ENCODE results near the gene TMEM117. TPM values are rescaled to one million over a fixed set of nuclear protein-coding genes. Genes with fewer than 3 reads are reported as not detected.

TMEM117 gene
- total RNA-seq, 1 experiment from 2014 or later: 3.7 TPM

DNA sequence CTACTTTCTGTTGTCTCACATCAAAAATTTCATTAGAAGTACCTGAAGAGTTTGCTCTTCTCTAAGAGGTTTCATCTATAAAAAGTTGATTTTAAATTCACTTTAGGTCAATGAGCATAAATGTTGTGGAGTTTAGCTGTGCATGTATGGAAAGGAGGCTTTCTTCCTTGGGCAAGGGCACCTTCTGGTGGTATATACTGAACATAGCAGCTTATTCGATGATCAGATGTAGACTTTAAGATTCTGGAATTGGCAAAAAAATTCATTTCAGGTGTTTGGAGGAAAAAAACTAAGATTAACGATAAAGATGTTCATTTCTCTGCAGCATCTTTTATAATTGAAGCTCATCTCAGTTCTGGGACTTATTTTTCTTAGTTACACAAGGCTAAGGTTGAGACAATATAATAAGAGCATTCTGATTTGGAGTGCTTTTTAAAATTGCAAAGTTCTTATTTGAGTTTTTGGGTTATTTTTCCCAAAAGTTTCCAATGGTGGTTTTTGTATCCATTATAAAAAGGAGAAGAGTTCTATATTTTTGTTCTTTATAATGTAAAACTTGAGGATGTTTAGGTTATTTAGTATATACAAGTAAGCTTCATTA lies 46.8 kb downstream of the TMEM117 start:
- DNase-seq (ENCODE audit: extremely low read depth, low read depth): peak; percentile 56

- DNase-seq (ENCODE audit: extremely low read depth, low read depth): no peak
Observed at GRCh38 chr12:43883311-43883710, 47.4 kb downstream of the TMEM117 start.

DNA sequence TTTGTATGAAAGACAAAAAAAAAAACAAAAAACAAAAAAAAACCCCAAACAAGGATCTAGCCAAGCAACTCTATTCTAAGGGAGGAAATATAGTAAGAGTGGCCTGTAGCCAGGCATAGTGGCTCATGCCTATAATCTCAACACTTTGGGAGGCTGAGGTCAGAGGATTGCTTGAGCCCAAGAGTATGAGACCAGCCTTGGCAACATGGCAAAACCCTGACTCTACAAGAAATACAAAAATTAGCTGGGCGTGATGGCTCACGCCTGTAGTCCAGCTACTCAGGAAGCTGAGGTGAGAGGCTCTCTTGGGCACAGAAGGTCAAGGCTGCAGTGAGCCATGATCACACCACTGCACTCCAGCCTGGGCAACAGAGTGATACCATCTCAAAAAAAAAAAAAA lies 47.9 kb downstream of the TMEM117 start:
- DNase-seq (ENCODE audit: extremely low read depth, low read depth): no peak

DNA sequence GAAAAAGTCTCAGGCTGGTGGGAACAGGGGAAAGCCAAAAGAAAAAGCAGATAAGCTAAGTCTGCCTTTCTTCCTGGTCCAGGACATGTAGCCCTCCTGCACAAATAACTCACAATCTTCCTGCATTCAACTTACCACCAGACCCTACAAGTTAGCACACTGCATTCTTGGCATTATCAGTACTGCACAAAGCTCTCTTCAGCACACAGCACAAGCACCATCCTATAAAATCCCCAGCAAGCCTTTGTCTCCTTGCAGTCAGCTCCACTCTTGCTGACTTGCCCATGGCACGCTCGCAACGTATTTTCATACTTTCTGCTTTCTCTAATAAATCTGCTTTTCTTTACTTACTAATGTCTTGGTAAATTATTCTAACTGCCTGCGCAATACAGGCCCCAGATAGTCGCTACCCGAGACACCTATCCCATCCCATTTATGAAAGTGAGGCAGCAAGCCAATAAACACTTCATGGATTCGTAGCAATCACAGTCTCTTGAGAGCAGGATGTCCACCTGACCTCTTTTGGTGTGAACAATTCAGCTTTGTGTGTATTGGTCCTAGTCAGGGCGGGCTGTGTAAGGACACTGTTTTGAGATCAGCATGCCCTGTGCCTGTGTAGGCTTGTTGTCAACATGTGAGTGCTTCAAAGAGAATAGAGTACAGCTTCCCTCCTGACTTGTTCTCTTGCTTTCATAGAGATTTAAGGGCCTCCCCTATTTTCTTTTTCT lies 49.0 kb downstream of the TMEM117 start:
- DNase-seq (ENCODE audit: extremely low read depth, low read depth): no peak

DNA sequence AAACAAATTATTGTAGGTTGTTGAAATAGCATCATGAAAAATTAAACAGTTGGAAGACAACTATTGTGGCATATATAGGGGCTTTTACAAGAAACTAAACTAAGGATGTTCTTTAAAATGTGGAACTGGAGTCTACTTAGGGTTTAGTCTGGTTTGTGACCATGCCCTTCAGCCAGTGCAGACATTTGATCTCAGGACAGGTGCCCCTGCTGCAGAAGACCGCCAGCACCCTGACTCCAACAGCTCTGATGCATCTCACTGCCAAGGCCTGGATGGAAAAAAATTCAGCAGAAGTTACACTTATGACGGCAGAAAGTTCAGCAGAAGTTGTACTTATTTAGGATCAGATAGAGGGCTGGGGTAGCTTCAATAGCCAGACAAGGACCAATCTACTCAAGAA lies 51.5 kb downstream of the TMEM117 start:
- DNase-seq (ENCODE audit: extremely low read depth, low read depth): no peak

GRCh38 chr12:43891856-43892574 lies 56.1 kb downstream of the TMEM117 start:
- no peak for DNase-seq (ENCODE audit: extremely low read depth, low read depth)

DNA sequence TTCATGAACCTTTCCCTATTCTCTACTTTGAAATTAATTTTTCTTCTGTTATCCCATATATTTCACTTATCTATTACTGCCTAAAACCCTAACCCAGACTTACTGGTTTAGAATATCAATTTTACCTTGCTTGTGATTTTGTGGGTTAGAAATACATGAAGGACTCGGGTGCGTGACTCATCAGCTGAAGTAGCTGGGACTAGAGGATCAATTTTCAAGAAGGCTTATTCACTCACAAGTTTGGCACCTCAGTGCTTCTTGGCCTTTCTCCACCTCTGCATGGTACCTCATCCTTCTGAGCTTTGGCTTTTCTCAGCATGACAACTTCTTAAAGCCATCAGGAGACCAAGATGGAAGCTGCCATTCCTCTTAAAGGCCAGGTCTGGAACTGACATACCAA lies 57.8 kb downstream of the TMEM117 start:
- DNase-seq (ENCODE audit: extremely low read depth, low read depth): no peak

DNA sequence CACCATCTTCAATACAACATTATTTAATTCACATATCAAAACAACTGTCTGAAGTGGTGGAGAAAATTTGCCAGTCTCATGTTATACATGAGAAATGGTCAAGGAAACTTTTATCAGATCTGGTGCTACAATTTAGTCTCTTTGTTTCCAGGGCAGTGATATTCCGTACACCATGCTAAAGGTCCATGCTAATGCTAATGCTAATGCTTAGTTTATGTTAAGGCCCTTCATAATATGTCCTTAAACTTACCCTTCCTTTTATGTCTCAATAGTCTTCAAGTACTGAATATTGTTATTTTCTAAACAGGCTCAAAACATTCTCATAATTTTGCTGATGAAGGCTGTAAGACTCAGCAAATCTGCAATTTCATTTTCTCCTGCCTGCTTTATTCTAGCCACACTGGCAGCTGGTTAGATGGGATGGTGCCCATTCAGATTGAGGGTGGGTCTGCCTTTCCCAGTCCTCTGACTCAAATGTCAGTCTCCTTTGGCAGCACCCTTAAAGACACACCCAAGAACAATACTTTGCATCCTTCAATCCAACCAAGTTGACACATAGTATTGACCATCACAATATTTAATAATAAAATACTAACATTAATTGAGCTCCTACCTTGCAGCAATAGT lies 59.8 kb downstream of the TMEM117 start:
- no peak for DNase-seq (ENCODE audit: extremely low read depth, low read depth)

GRCh38 chr12:43896496-43896895 lies 60.6 kb downstream of the TMEM117 start:
- DNase-seq (ENCODE audit: extremely low read depth, low read depth): no peak

GRCh38 chr12:43898474-43898873 lies 62.6 kb downstream of the TMEM117 start:
- DNase-seq (ENCODE audit: extremely low read depth, low read depth): no peak

- DNase-seq (ENCODE audit: extremely low read depth, low read depth): no peak
Observed at GRCh38 chr12:43899574-43899973, 63.7 kb downstream of the TMEM117 start.

GRCh38 chr12:43903686-43904085 lies 67.8 kb downstream of the TMEM117 start:
- no peak for DNase-seq (ENCODE audit: extremely low read depth, low read depth)

GRCh38 chr12:43912859-43913258 lies 77.0 kb downstream of the TMEM117 start:
- no peak for DNase-seq (ENCODE audit: extremely low read depth, low read depth)

GRCh38 chr12:43914391-43914790 lies 78.5 kb downstream of the TMEM117 start:
- DNase-seq (ENCODE audit: extremely low read depth, low read depth): no peak

DNA sequence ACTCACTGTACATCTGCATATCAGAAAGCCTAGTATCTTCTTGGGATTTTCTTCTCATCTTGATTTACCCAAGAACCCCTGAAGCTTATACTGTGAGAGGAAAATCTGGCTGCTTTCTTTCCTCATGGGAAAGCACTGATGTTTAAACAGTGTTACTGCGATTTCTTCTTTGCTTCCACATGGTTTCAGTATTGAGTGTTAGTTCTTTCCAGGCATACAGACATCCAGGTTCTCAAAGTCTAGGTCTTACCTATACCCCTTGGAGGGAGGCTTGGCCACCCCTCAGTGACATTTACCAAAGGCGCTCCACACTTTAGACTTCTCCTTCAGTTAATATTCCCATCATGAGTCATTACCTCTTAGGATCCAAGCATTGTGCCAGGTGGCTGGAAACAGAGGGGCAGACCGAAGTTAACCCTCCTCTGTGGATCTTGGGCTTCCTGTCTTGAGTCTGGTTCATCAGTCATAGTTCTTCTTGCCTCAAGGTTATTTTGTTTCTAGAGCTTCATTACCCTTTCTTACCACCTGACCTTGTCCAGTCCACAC lies 79.1 kb downstream of the TMEM117 start:
- no peak for DNase-seq (ENCODE audit: extremely low read depth, low read depth)

DNA sequence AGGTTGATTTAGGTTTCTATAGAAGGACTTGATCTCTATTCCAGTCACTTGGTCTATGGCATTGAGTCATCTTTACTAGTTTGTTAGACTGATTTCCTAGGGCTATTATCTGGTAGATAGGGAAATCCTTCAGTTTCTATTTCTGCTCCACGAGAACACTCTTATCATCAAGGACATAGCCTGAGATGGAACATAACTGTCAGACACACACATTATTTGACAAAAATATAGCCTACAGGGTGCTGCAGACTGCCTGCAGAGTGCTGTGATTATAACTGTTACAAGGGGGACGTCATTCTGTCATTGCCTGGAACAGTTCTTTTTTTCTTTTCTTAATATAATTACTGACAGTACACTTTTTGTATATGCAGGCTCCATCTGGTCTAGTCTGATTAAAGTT lies 82.0 kb downstream of the TMEM117 start:
- DNase-seq (ENCODE audit: extremely low read depth, low read depth): no peak

DNA sequence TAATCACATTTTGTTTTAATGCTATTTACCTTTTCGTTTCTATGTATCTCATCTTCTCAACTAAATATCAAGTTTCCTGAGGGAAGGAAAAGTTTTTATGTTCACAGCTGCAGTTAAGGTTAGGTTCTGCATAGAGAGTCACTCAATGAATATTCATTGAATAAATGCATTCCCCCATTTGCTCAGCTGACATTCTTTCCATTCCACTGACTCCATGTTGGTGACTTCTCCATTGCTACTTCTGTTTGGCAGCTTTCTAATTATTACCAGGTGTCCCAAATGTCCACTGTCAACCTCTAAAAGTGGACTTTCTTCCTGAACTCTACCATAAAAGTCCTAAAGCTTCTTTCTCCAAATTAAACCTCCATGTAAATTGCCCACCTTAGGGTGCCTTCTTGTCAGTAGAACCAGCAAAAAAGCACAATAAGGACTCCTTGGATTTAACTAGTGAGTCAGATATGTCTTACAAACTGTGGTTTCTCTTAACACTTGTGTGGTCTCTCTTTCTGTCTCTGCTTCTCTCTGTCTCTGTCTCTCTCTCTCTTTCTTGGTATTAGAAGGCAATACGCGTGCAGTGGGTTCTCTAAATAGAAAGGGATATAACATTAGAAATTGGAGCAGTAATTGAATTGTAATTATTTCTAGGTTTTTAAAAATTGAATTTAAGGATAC lies 85.9 kb downstream of the TMEM117 start:
- DNase-seq (ENCODE audit: extremely low read depth, low read depth): no peak

GRCh38 chr12:43930032-43930431 lies 94.2 kb downstream of the TMEM117 start:
- DNase-seq (ENCODE audit: extremely low read depth, low read depth): no peak

DNA sequence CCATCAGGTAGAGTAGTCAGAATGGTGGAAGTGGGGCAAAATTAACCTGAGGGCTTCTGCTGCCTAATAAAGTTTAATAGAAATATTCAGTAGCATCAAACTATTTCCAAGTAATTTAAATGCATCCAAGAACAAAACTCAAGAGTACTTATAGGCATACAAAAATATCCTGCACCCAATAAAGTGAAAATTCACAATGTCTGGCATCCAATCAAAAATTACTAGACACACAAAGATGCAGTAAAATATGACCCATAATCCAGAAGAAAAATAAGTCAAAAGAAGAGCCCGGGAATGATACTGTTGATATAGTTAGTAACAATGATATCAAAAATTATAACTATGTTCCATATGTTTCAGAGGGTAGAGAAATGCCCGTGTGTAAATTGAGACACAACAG lies 95.3 kb downstream of the TMEM117 start:
- no peak for DNase-seq (ENCODE audit: extremely low read depth, low read depth)

GRCh38 chr12:43935581-43935980 lies 99.7 kb downstream of the TMEM117 start:
- DNase-seq (ENCODE audit: extremely low read depth, low read depth): no peak

DNA sequence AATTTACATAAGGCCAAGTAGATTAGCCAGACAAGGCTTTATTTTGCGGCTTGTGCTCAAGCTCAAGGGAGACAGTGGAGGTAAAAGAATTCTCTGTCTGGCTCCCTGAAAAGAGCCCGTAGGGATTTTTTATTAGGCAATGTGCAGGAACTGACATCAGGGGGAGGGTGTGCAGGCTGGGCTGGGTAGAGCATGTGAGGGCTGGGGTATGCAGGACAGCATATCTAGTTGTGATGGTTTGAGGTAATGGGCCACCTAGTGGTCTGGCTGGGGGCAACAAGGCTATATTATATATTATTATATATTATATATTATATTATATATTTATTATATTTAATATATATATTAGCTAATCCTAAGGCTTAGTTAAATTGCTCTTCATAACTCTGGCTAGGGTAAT lies 102.1 kb downstream of the TMEM117 start:
- DNase-seq (ENCODE audit: extremely low read depth, low read depth): no peak
